ENCODE results near the gene GKN2. TPM values are rescaled to one million over a fixed set of nuclear protein-coding genes. Genes with fewer than 3 reads are reported as not detected.
"Not testable (repeated sequence)": the region's sequence is repeated elsewhere in the genome, so short reads cannot be mapped to it uniquely, and the experiment has no call there.

The GKN2 gene
- total RNA-seq, 1 experiment from 2014 or later: not detected

GRCh38 chr2:68901561-68901960 is 51.1 kb downstream of the GKN2 start:
- no peak for TF ChIP-seq EZH2 (IDR thresholded peaks at IDR 0.05; ENCODE audit: borderline replicate concordance, low read depth, low read length, poor library complexity, severe bottlenecking)
- TF ChIP-seq CTCF (conservative IDR thresholded peaks at IDR 0.05; ENCODE audit: low read depth, low read length): no peak
- Histone ChIP-seq H3K27me3 (replicated peaks; ENCODE audit: insufficient read depth, low read depth, low read length, poor library complexity) (no peaks in the 10 kb centered on the region), H3K4me1 (ENCODE audit: insufficient read depth, low read length, poor library complexity, severe bottlenecking) (peaks cover under 1% of the 10 kb centered on the region), H3K9me3 (ENCODE audit: low read depth, low read length, poor library complexity, severe bottlenecking) (peaks cover 7% of the 10 kb centered on the region), H3K4me3 (ENCODE audit: low read depth, low read length, poor library complexity, severe bottlenecking) (no peak overlapping the region), H3K27ac (ENCODE audit: low read depth, low read length, poor library complexity, severe bottlenecking) (no peak overlapping the region), H3K36me3 (ENCODE audit: insufficient read depth, low read length, poor library complexity, severe bottlenecking) (no peaks in the 10 kb centered on the region)
- intact Hi-C loops (cut with micrococcal nuclease; ENCODE audit: unreplicated experiment): no loop called here
- CTCF ChIA-PET: interaction anchor here (0.6 kb wide), 1 partner anchor 424 kb away, joined by 4 read pairs; no protein-coding TSS in a partner anchor
- POLR2A ChIA-PET (ENCODE audit: low non-redundant PET): no interaction called here
- no TSS peak for BruUV-seq (replicated peaks)
- DNase-seq (ENCODE audit: low spot score): no peak

- H3K4me3 ChIP-seq (ENCODE audit: low read depth, low read length, poor library complexity, severe bottlenecking): no peak overlapping the region
- H3K4me1 ChIP-seq (ENCODE audit: insufficient read depth, low read length, poor library complexity, severe bottlenecking): no peaks in the 10 kb centered on the region
- H3K27ac ChIP-seq (ENCODE audit: low read depth, low read length, poor library complexity, severe bottlenecking): no peak overlapping the region
- intact Hi-C loops (cut with micrococcal nuclease; ENCODE audit: unreplicated experiment): no loop called here
- CTCF ChIA-PET: no interaction called here
- peak; percentile 47 for DNase-seq (ENCODE audit: low spot score)
- no peaks in the 10 kb centered on the region for H3K27me3 ChIP-seq (replicated peaks; ENCODE audit: insufficient read depth, low read depth, low read length, poor library complexity)
- peaks cover 7% of the 10 kb centered on the region for H3K9me3 ChIP-seq (ENCODE audit: low read depth, low read length, poor library complexity, severe bottlenecking)
- no peaks in the 10 kb centered on the region for H3K36me3 ChIP-seq (ENCODE audit: insufficient read depth, low read length, poor library complexity, severe bottlenecking)
- TF ChIP-seq EZH2 (IDR thresholded peaks at IDR 0.05; ENCODE audit: borderline replicate concordance, low read depth, low read length, poor library complexity, severe bottlenecking) (no peak), CTCF (conservative IDR thresholded peaks at IDR 0.05; ENCODE audit: low read depth, low read length) (peak; percentile 46)
- POLR2A ChIA-PET (ENCODE audit: low non-redundant PET): no interaction called here
- no TSS peak for BruUV-seq (replicated peaks)
These were observed 51.5 kb downstream of the GKN2 start for GRCh38 chr2:68901199-68901514.

- H3K27ac ChIP-seq (ENCODE audit: low read depth, low read length, poor library complexity, severe bottlenecking): no peak overlapping the region
- intact Hi-C loops (cut with micrococcal nuclease; ENCODE audit: unreplicated experiment): no loop called here
- BruUV-seq (replicated peaks): no TSS peak
- peaks cover 7% of the 10 kb centered on the region for H3K9me3 ChIP-seq (ENCODE audit: low read depth, low read length, poor library complexity, severe bottlenecking)
- ChIA-PET CTCF (no interaction called here), POLR2A (ENCODE audit: low non-redundant PET) (no interaction called here)
- no peak overlapping the region for H3K4me3 ChIP-seq (ENCODE audit: low read depth, low read length, poor library complexity, severe bottlenecking)
- no peaks in the 10 kb centered on the region for H3K4me1 ChIP-seq (ENCODE audit: insufficient read depth, low read length, poor library complexity, severe bottlenecking)
- DNase-seq (ENCODE audit: low spot score): no peak
- H3K36me3 ChIP-seq (ENCODE audit: insufficient read depth, low read length, poor library complexity, severe bottlenecking): no peaks in the 10 kb centered on the region
- TF ChIP-seq CTCF (conservative IDR thresholded peaks at IDR 0.05; ENCODE audit: low read depth, low read length) (peak; percentile 23; the same call in 1 of the 2 replicates), EZH2 (IDR thresholded peaks at IDR 0.05; ENCODE audit: borderline replicate concordance, low read depth, low read length, poor library complexity, severe bottlenecking) (no peak)
- H3K27me3 ChIP-seq (replicated peaks; ENCODE audit: insufficient read depth, low read depth, low read length, poor library complexity): no peaks in the 10 kb centered on the region
These were observed 52.0 kb downstream of the GKN2 start for GRCh38 chr2:68900496-68901198.

- H3K4me3 ChIP-seq (ENCODE audit: low read depth, low read length, poor library complexity, severe bottlenecking); H3K27me3 ChIP-seq (replicated peaks; ENCODE audit: insufficient read depth, low read depth, low read length, poor library complexity); H3K9me3 ChIP-seq (ENCODE audit: low read depth, low read length, poor library complexity, severe bottlenecking); POLR2A ChIA-PET (ENCODE audit: low non-redundant PET); intact Hi-C loops (cut with micrococcal nuclease; ENCODE audit: unreplicated experiment); H3K36me3 ChIP-seq (ENCODE audit: insufficient read depth, low read length, poor library complexity, severe bottlenecking); DNase-seq (ENCODE audit: low spot score); H3K27ac ChIP-seq (ENCODE audit: low read depth, low read length, poor library complexity, severe bottlenecking); BruUV-seq (replicated peaks); H3K4me1 ChIP-seq (ENCODE audit: insufficient read depth, low read length, poor library complexity, severe bottlenecking): not testable (repeated sequence)
- CTCF ChIA-PET: interaction anchor here (0.7 kb wide), 1 partner anchor 266 kb away, joined by 3 read pairs; no protein-coding TSS in a partner anchor
These were observed 56.7 kb downstream of the GKN2 start for GRCh38 chr2:68895981-68896380.
